HCT116 (cell line): ENCODE measurements around the gene MED15.

Experiments
- ELF1 ChIP-seq: IDR thresholded peaks from 2 replicates; pipeline ENCODE4 v1.6.1; 2012; ENCODE audit warnings: low read depth, borderline replicate concordance
- POLR2A ChIP-seq: IDR thresholded peaks from 2 replicates; pipeline ENCODE4 v1.7.0; 2011; ENCODE audit warnings: borderline replicate concordance; ENCODE audit not compliant: insufficient read depth, insufficient read length; ENCODE audit errors: extremely low read depth
- POLR2AphosphoS5 ChIP-seq: IDR thresholded peaks from 2 replicates; pipeline ENCODE4 v1.6.1; 2011; ENCODE audit warnings: mild to moderate bottlenecking, low read depth, low read length, moderate library complexity
- SIN3A ChIP-seq: IDR thresholded peaks from 2 replicates; pipeline ENCODE4 v1.6.1; 2012; ENCODE audit warnings: low read depth
- YY1 ChIP-seq: IDR thresholded peaks from 2 replicates; pipeline ENCODE4 v1.6.1; 2011; ENCODE audit warnings: low read length, low read depth, moderate library complexity, mild to moderate bottlenecking; ENCODE audit not compliant: insufficient replicate concordance; ENCODE audit errors: extremely low read depth
- TF ChIP-seq, protein P1 (sequence below): IDR thresholded peaks from 2 replicates; pipeline ENCODE4 v1.6.1; 2012
- TF ChIP-seq, protein P2 (sequence below), 3 experiments: fragments of 200-600 bp in 1 of 3; sonication (generic) in 1 of 3; IDR thresholded peaks in 2 of 3; conservative IDR thresholded peaks in 1 of 3; 2 replicates each; pipeline ENCODE4 v1.5.1; 2012 to 2017; ENCODE audit warnings: low read depth in 2 of 3, low read length in 2 of 3, antibody characterized with exemption in 1 of 3, borderline replicate concordance in 1 of 3, control low read depth in 1 of 3, mild to moderate bottlenecking in 1 of 3, mixed read lengths in 1 of 3, mixed run types in 1 of 3, moderate library complexity in 1 of 3; ENCODE audit not compliant: insufficient read depth in 1 of 3

- TF ChIP-seq, protein P1, sequence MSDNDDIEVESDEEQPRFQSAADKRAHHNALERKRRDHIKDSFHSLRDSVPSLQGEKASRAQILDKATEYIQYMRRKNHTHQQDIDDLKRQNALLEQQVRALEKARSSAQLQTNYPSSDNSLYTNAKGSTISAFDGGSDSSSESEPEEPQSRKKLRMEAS: no peak
- TF ChIP-seq POLR2AphosphoS5 (no peak), YY1 (no peak), POLR2A (no peak), SIN3A (no peak), ELF1 (no peak)
- TF ChIP-seq, protein P2, sequence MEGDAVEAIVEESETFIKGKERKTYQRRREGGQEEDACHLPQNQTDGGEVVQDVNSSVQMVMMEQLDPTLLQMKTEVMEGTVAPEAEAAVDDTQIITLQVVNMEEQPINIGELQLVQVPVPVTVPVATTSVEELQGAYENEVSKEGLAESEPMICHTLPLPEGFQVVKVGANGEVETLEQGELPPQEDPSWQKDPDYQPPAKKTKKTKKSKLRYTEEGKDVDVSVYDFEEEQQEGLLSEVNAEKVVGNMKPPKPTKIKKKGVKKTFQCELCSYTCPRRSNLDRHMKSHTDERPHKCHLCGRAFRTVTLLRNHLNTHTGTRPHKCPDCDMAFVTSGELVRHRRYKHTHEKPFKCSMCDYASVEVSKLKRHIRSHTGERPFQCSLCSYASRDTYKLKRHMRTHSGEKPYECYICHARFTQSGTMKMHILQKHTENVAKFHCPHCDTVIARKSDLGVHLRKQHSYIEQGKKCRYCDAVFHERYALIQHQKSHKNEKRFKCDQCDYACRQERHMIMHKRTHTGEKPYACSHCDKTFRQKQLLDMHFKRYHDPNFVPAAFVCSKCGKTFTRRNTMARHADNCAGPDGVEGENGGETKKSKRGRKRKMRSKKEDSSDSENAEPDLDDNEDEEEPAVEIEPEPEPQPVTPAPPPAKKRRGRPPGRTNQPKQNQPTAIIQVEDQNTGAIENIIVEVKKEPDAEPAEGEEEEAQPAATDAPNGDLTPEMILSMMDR (IDR thresholded peaks at IDR 0.05 in 2 of 3, conservative IDR thresholded peaks at IDR 0.05 in 1 of 3; ENCODE audit: borderline replicate concordance in 1 of 3, insufficient read depth in 1 of 3, low read depth in 2 of 3, low read length in 2 of 3): no peak
These were observed 36.1 kb upstream of the MED15 start for GRCh38 chr22:20471126-20471833.
